T1000 (cell line): ENCODE data around the gene ADIPOQ.
"Not testable (repeated sequence)": the region's sequence is repeated elsewhere in the genome, so short reads cannot be mapped to it uniquely, and the experiment has no call there.

Experiments used
- DNase-seq: peaks from one replicate; lab custom pipeline; 2025; ENCODE audit warnings: mixed read lengths; lab: John Stamatoyannopoulos, UW

The ADIPOQ gene

GRCh38 chr3:186842426-186843038 lies at the start of gene ADIPOQ:
Gene ADIPOQ (plus strand): TSS chr3:186842710. CDS start chr3:186853059, 10,349 bp downstream.
- DNase-seq, result no peak

GRCh38 chr3:186798239-186798874 lies 44.2 kb upstream of the ADIPOQ start:
- no peak for DNase-seq

GRCh38 chr3:186800285-186800684 lies 42.2 kb upstream of the ADIPOQ start:
- no peak for DNase-seq

GRCh38 chr3:186802701-186803100 lies 39.8 kb upstream of the ADIPOQ start:
- no peak for DNase-seq

GRCh38 chr3:186803447-186803846 lies 39.1 kb upstream of the ADIPOQ start:
- DNase-seq, result not testable (repeated sequence)

DNA sequence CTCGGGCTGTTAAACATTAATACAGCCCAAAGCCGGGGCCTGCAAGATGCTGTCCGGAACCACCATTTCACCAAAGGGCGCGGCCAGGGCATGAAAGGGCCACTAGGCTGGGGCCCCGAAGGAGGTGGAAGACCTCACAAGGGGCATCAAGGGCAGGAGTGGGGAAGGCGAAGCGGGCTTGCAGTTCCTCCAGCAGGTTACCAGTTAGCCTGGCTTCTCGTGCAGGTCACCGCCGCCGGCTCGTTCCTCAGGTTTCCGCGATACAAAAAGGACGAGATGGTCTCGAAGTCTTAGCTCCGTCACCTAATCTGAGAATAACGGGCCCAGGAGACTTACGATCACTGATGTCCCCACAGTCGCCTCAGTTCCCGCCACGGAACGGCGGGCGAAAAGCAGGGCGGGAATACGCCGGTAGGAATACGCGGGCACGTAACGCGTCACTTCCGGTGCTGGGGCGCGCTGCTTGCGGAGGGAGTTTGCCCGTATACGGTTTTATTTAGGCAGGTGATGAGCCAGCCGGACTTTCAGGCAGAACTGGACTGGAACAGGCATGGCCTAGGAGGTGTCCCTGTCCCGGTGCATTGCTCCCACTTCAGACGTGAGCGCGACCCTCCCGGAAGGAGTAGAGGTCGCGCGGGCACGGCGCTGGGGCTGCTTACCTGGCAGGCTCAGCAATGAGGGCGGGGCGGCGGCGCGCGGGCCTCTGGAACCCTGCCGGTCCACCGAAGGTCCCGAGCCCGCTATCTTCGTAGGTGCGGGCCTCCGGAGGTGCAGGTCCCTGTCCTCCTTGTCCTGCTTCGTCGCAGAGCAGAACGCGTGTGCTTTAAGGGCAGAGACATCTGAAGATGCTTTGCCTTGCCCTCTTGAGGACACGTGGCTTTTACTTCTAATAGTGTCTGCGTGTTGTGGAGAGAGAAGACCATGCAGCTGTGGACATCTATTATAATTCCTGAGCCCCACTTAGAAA lies 36.1 kb upstream of the ADIPOQ start, which contains the start of gene RFC4:
RFC4 (minus strand) TSS at position 394 of the 967 bp plus-strand sequence. CDS start 1,769 bp downstream, outside the sequence.
- DNase-seq, result peak; percentile 56

DNA sequence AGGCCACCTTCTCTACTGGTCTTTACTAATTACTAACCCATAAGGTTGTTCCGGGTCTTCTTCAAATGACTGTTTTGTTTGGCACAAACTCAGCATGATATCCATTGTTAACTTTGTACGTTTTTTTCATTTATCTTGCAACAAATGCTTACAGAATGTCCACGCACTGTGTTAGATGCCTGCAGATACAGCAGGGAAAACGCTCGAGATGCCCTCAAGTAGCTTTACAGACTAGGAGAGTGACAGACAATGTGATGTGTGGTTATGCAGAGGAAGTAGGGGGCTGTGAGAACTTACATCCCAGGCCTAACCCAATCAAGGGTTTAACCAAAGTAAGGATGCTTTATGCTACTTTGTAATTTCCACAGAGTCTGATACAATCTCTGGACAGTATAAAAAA lies 35.3 kb upstream of the ADIPOQ start:
- DNase-seq, result no peak

DNA sequence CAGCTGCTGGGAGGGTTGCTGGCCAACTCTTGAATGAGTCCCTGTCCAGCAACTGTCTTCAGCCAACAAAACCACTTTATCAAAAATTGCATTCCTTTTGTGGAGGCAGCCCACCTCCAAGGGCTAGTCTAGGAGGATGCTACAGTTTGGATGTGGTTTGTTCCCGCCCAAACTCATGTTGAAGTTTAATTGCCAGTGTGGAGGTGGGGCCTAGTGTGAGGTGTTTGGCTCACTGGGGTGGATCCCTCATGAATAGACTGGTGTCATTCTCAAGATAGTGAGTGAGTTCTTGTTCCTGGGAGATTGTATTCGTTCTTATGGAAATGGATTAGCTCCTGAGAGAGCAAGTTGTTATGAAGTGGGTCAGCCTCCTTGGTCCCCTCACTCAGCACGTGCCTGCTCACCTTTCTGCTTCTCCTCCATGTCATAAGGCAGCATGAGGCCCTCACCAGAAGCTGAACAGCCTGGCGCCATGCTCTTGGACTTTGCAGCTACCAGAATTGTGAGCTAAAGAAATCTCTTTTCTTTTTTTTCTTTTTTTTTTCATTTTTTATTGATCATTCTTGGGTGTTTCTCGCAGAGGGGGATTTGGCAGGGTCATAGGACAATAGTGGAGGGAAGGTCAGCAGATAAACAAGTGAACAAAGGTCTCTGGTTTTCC lies 32.0 kb upstream of the ADIPOQ start:
- no peak for DNase-seq

DNA sequence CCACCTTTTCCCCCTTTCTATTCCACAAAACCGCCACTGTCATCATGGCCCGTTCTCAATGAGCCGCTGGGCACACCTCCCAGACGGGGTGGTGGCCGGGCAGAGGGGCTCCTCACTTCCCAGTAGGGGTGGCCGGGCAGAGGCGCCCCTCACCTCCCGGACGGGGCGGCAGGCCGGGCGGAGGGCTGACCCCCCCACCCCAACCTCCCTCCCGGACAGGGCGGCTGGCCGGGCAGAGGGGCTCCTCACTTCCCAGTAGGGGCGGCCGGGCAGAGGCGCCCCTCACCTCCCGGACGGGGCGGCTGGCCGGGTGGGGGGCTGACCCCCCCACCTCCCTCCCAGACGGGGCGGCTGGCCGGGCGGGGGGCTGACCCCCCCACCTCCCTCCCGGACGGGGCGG lies 31.2 kb upstream of the ADIPOQ start:
- DNase-seq, result not testable (repeated sequence)

DNA sequence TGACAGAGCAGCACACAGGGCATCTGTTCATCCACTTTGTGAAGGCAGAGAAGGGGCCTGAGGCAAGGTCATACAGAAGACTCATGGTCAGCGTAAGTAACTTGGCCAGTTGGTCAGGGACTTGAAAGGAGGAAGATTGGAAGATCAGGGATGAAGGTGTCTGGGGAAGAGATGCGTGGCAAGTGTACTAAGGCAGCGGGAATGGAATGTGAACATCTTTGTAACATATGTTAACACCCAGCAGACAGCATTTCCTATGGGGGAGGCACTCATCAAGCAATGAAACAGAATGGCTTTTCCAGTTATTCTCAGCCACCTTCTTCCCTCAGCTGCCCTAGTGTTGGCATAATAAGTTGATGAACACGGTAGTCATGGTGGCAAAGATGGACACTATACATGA lies 28.4 kb upstream of the ADIPOQ start:
- DNase-seq, result no peak

- no peak for DNase-seq
Observed at GRCh38 chr3:186815435-186815834, 27.1 kb upstream of the ADIPOQ start.

DNA sequence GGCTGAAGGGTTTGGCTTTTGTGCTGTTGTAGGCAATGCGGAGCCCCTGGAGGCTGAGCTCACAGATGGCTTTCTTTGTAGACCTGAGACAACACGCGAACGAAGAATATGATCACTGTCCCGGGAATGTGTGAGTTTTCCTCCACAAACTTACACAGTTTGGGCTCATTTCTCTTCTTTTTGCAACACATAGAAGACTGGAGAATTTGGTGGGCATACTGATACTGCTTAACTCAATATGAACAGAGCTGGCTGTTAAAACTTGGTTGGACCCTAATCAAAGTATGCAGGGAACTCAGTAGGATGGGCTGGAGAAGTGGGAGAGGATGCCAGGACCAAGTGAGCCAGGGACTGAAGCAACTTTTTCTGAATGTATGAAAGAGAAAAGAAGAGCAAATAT lies 24.0 kb upstream of the ADIPOQ start:
- DNase-seq, result no peak

DNA sequence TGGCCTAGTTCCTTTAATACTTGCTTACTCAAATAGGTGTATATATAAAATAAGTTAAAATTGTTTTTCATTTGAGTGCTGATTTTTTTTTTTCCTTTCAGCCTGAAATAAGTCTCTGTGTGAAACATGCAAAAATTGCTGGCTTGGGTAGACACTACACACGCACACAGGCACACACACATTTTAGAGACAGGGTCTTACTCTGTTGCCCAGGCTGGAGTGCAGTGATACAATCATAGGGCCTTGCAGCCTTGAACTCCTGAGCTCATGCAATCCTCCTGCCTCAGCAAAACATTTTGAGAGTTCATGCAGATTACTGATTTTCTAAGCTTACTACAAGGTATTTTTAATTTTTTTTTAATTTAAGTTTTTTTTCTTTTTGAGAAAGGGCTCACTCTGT lies 23.6 kb upstream of the ADIPOQ start:
- DNase-seq, result no peak

- DNase-seq, result no peak
Observed at GRCh38 chr3:186821429-186822387, 20.8 kb upstream of the ADIPOQ start.

GRCh38 chr3:186822388-186822759 lies 20.1 kb upstream of the ADIPOQ start:
- DNase-seq, result not testable (repeated sequence)

DNA sequence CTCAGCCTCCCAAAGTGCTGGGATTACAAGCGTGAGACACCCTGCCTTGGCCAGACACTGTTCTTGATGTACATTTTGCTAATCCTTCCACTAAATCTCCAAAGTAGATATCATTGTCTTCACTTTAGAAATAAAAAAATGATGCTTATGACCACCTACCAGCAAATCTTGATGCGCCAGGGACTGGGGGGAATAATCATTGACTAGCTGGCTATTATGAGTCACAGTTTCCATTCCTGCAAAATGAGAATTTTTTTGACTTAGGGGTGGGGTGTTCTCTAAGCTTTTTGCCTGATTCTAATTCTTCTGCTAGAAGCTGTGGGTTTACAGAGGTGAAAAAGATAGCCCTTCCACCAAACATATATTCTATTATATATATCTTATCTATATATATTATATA lies 19.1 kb upstream of the ADIPOQ start:
- DNase-seq, result no peak

DNA sequence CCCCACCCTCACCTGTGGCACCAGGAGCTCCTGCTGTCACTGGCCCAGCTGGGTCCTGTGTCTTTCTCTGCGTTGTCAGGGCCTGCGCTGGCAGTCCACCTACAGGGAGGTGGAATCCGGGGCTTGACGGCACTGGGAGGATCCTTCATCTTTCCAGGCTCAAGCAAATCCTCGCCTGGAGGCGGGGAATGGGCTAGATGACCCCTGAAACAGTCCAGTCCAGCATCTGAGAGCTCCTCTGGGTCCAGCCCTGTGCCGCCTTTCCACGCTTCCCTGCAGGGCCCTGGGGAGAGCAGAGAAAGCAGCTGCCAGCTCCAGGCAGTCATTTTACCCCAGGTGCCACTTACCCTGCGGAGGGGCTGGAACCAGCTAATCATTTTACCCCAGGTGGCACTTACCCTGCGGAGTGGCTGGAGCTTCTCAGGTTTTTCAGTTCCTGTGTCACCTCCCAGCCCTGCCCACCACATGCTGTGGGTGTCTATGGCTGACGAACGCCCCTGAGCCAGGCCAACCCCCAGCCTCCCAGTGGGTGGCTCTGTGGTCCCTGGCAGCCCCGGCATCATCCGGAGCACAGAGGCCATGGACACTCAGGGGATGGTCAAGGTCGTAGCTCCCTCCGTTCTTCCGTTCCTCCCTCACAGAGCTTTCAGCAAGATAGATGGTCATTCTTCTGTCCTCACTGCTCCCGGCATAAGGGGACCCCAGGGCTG lies 17.9 kb upstream of the ADIPOQ start:
- DNase-seq, result no peak

GRCh38 chr3:186825294-186825821 lies 17.2 kb upstream of the ADIPOQ start:
- no peak for DNase-seq

DNA sequence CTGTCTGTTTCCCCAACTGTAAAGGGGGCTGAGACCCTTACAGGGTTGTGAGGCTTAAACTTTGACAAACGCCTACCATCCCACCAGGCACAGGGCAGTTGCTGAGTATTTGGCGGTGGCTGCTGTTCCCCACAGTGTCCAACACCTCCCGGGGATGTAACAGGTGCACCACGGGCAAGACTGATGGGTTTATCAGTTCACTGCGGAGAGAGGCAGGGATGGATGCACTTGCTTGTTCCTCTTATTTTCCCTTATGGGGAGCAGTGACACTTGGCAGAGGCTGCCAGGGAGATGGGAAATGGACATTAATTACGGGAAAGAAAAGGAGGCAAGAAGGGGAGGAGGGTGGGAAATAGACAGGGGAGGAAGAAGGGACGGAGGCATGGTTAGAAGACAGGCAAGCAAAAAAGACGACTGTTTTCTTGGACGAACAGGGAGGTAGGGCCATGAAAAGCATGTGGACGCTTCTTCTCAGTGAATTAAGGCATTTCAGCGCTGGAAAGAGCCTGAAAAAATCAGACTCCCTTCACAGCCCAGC lies 16.6 kb upstream of the ADIPOQ start:
- no peak for DNase-seq
